ENCODE measurements around the gene FILIP1L.
"Not testable (repeated sequence)": the region's sequence is repeated elsewhere in the genome, so short reads cannot be mapped to it uniquely, and the experiment has no call there.

Gene FILIP1L

DNA sequence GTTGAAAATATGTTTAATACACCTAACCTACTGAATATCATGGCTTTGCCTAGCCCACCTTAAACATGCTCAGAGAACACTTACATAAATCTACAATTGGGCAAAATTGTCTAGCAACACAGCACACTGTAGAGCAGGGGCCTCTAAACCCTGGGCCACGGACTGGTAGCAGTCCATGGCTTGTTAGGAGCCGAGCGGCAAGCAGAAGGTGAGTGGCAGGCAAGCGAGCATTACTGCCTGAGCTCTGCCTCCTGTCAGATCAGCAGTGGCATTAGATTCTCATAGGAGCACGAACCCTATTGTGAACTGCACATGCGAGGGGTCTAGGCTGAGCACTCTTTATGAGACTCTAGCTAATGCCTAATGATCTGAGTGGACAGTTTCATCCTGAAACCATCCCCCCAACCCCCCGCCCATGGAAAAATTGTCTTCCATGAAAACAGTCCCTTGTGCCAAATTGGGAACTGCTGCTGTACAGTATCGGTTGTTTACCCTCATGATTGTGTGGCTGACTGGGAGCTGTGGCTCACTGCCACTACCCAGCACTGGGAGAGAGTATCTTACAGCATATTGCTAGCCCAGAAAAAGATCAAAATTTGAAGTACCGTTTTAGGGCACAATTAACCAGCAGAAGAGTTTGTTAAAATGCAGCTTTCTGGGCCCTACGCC lies 270.6 kb downstream of the FILIP1L start:
- H3K4me3 ChIP-seq (ENCODE audit: low read depth in 1 of 2, low read length in 2 of 2), result no peak overlapping the region
- H3K27ac ChIP-seq (ENCODE audit: low read length), result no peak overlapping the region
- H3K4me1 ChIP-seq (ENCODE audit: insufficient read depth, low read length), result no peaks in the 10 kb centered on the region
- H4K20me1 ChIP-seq (ENCODE audit: insufficient read depth, low read length), result peaks cover 17% of the 10 kb centered on the region; the same call in 1 of the 2 replicates
- H3K36me3 ChIP-seq (ENCODE audit: insufficient read depth, low read length), result no peaks in the 10 kb centered on the region
- H3K27me3 ChIP-seq (ENCODE audit: insufficient read depth, low read length, poor library complexity), result no peaks in the 10 kb centered on the region
- no peak overlapping the region for H2AFZ ChIP-seq (ENCODE audit: low read depth, low read length)
- no peak overlapping the region for H3K4me2 ChIP-seq (ENCODE audit: insufficient read depth, low read length)
- TF ChIP-seq EZH2 (IDR thresholded peaks at IDR 0.05; ENCODE audit: borderline replicate concordance, low read depth, low read length, severe bottlenecking) (no peak), CTCF (IDR thresholded peaks at IDR 0.05; ENCODE audit: borderline replicate concordance, extremely low read depth, low read length, poor library complexity, severe bottlenecking) (no peak)
- H3K9ac ChIP-seq (ENCODE audit: low read depth, low read length), result no peak overlapping the region
- H3K9me3 ChIP-seq (ENCODE audit: insufficient read depth, low read length, severe bottlenecking), result no peaks in the 10 kb centered on the region
- H3K79me2 ChIP-seq (ENCODE audit: insufficient read depth, low read length), result no peaks in the 10 kb centered on the region; the same call in 1 of the 2 replicates
- ATAC-seq (ENCODE audit: insufficient read depth, low read depth) (no peak), DNase-seq (no peak)

DNA sequence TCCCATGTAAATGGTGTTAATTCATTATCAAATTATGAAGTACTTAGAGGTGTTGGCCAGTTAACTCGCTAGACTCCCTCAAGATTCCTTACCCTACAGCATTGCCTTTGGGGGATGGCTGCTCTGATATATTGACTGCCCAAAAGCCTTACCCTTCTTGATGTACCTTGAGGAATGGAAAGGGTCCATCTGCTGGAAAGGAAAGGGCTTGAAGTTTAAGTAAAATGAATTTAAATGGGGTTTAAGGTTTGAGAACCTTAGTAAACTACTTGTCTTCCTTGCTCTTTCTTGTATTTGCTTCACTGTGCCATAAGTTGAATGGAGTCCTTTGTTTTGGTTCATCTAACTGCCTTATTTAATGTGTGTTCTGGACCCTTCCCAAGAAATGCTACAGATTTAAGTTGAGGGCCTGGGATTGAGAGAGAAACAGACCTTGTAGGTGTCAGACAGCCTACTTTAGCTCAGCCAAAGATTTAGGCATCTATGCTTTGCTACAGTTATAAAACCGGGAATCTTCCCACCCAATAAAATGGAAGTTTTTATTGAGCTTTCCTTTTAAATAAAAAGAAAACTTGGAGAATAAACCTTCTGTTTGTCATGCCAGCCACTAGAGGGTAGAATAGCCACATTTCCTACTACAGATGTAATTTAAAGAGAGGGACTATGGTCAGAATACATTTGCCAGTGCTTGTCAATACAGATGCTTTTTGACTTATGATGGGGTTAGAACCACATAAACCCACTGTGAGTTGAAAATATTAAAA lies 271.3 kb downstream of the FILIP1L start:
- H3K4me2 ChIP-seq (ENCODE audit: insufficient read depth, low read length), result no peak overlapping the region
- H3K27me3 ChIP-seq (ENCODE audit: insufficient read depth, low read length, poor library complexity), result no peaks in the 10 kb centered on the region
- no peak overlapping the region for H3K4me3 ChIP-seq (ENCODE audit: low read depth in 1 of 2, low read length in 2 of 2)
- no peaks in the 10 kb centered on the region for H3K36me3 ChIP-seq (ENCODE audit: insufficient read depth, low read length)
- H3K27ac ChIP-seq (ENCODE audit: low read length), result no peak overlapping the region
- no peak overlapping the region for H2AFZ ChIP-seq (ENCODE audit: low read depth, low read length)
- H3K9me3 ChIP-seq (ENCODE audit: insufficient read depth, low read length, severe bottlenecking), result no peaks in the 10 kb centered on the region
- no peaks in the 10 kb centered on the region; the same call in 1 of the 2 replicates for H3K79me2 ChIP-seq (ENCODE audit: insufficient read depth, low read length)
- no peak overlapping the region for H3K9ac ChIP-seq (ENCODE audit: low read depth, low read length)
- TF ChIP-seq CTCF (IDR thresholded peaks at IDR 0.05; ENCODE audit: borderline replicate concordance, extremely low read depth, low read length, poor library complexity, severe bottlenecking), result peak; percentile 52
- no peak for TF ChIP-seq EZH2 (IDR thresholded peaks at IDR 0.05; ENCODE audit: borderline replicate concordance, low read depth, low read length, severe bottlenecking)
- peak; percentile 45; the same call in 1 of the 3 replicates for ATAC-seq (ENCODE audit: insufficient read depth, low read depth)
- no peaks in the 10 kb centered on the region for H3K4me1 ChIP-seq (ENCODE audit: insufficient read depth, low read length)
- peaks cover 15% of the 10 kb centered on the region; the same call in 1 of the 2 replicates for H4K20me1 ChIP-seq (ENCODE audit: insufficient read depth, low read length)
- no peak for DNase-seq

DNA sequence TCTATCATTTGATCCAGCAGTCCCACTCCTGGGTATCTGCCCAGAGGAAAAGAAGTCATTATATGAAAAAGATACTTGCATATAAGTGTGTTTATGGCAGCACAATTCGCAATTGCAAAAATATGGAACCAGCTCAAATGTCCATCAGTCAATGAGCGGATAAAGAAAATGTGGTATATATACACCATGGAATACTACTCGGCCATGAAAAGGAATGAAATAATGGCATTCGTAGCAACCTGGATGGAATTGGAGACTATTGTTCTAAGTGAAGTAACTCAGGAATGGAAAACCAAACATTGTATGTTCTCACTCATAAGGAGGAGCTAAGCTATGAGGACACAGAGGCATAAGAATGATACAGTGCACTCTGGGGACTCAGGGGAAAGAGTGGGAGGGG lies 272.4 kb downstream of the FILIP1L start:
- H3K4me1 ChIP-seq (ENCODE audit: insufficient read depth, low read length); H3K27ac ChIP-seq (ENCODE audit: low read length); H3K79me2 ChIP-seq (ENCODE audit: insufficient read depth, low read length); H3K27me3 ChIP-seq (ENCODE audit: insufficient read depth, low read length, poor library complexity); ATAC-seq (ENCODE audit: insufficient read depth, low read depth); H3K36me3 ChIP-seq (ENCODE audit: insufficient read depth, low read length); H3K9ac ChIP-seq (ENCODE audit: low read depth, low read length); H3K4me3 ChIP-seq (ENCODE audit: low read depth in 1 of 2, low read length in 2 of 2); H2AFZ ChIP-seq (ENCODE audit: low read depth, low read length); DNase-seq; H3K9me3 ChIP-seq (ENCODE audit: insufficient read depth, low read length, severe bottlenecking); H3K4me2 ChIP-seq (ENCODE audit: insufficient read depth, low read length): not testable (repeated sequence)
- H4K20me1 ChIP-seq (ENCODE audit: insufficient read depth, low read length), result peaks cover 19% of the 10 kb centered on the region; the same call in 1 of the 2 replicates

GRCh38 chr3:99839613-99840012 lies 274.7 kb downstream of the FILIP1L start:
- Histone ChIP-seq H3K9ac (ENCODE audit: low read depth, low read length) (no peak overlapping the region), H3K4me2 (ENCODE audit: insufficient read depth, low read length) (no peak overlapping the region), H3K27me3 (ENCODE audit: insufficient read depth, low read length, poor library complexity) (no peaks in the 10 kb centered on the region), H4K20me1 (ENCODE audit: insufficient read depth, low read length) (peaks cover 17% of the 10 kb centered on the region; the same call in 1 of the 2 replicates), H3K27ac (ENCODE audit: low read length) (no peak overlapping the region), H3K4me3 (ENCODE audit: low read depth in 1 of 2, low read length in 2 of 2) (no peak overlapping the region), H3K9me3 (ENCODE audit: insufficient read depth, low read length, severe bottlenecking) (no peaks in the 10 kb centered on the region), H2AFZ (ENCODE audit: low read depth, low read length) (no peak overlapping the region), H3K4me1 (ENCODE audit: insufficient read depth, low read length) (no peaks in the 10 kb centered on the region), H3K36me3 (ENCODE audit: insufficient read depth, low read length) (no peaks in the 10 kb centered on the region), H3K79me2 (ENCODE audit: insufficient read depth, low read length) (no peaks in the 10 kb centered on the region; the same call in 1 of the 2 replicates)
- ATAC-seq (ENCODE audit: insufficient read depth, low read depth) (no peak), DNase-seq (no peak)
- no peak for TF ChIP-seq EZH2 (IDR thresholded peaks at IDR 0.05; ENCODE audit: borderline replicate concordance, low read depth, low read length, severe bottlenecking)
- no peak for TF ChIP-seq CTCF (IDR thresholded peaks at IDR 0.05; ENCODE audit: borderline replicate concordance, extremely low read depth, low read length, poor library complexity, severe bottlenecking)
